KMS-11 (cell line): ENCODE measurements around the gene PRKAR2A.
"Not testable (repeated sequence)": the region's sequence is repeated elsewhere in the genome, so short reads cannot be mapped to it uniquely, and the experiment has no call there.

ENCODE experiments used
- H2AFZ ChIP-seq: fragments of 200-600 bp; sonication (generic); 2 replicates; pipeline ENCODE4 v1.6.1; 2016; ENCODE audit warnings: antibody characterized with exemption, mixed run types, low read depth
- H3K27ac ChIP-seq: fragments of 200-600 bp; sonication (generic); 2 replicates; pipeline ENCODE4 v1.6.1; 2016; ENCODE audit warnings: mild to moderate bottlenecking, mixed run types
- H3K27me3 ChIP-seq: fragments of 200-600 bp; sonication (generic); 2 replicates; pipeline ENCODE4 v1.6.1; 2017; ENCODE audit warnings: mild to moderate bottlenecking, low read depth, mixed run types, moderate library complexity; ENCODE audit not compliant: insufficient read depth
- H3K36me3 ChIP-seq: fragments of 200-600 bp; sonication (generic); 2 replicates; pipeline ENCODE4 v1.6.1; 2017; ENCODE audit warnings: mild to moderate bottlenecking, mixed run types; ENCODE audit not compliant: insufficient read depth
- H3K4me1 ChIP-seq: fragments of 200-600 bp; sonication (generic); 2 replicates; pipeline ENCODE4 v1.6.1; 2016; ENCODE audit warnings: mild to moderate bottlenecking, low read depth, mixed run types; ENCODE audit not compliant: poor library complexity, severe bottlenecking
- H3K4me2 ChIP-seq: fragments of 200-600 bp; sonication (generic); 2 replicates; pipeline ENCODE4 v1.7.0; 2016; ENCODE audit warnings: mild to moderate bottlenecking, mixed run types
- H3K4me3 ChIP-seq: fragments of 200-600 bp; sonication (generic); IDR thresholded peaks from 2 replicates; pipeline ENCODE4 v1.6.1; 2017; ENCODE audit warnings: low read depth, low read length, mixed read lengths; ENCODE audit not compliant: insufficient read depth
- H3K79me2 ChIP-seq: fragments of 200-600 bp; sonication (generic); 2 replicates; pipeline ENCODE4 v1.6.1; 2016; ENCODE audit warnings: low read depth, mixed run types; ENCODE audit not compliant: insufficient read depth
- H3K9ac ChIP-seq: fragments of 200-600 bp; sonication (generic); 2 replicates; pipeline ENCODE4 v1.6.1; 2016; ENCODE audit warnings: mild to moderate bottlenecking, mixed run types
- H4K20me1 ChIP-seq: fragments of 200-600 bp; sonication (generic); 2 replicates; pipeline ENCODE4 v1.6.1; 2016; ENCODE audit warnings: mild to moderate bottlenecking, mixed run types; ENCODE audit not compliant: insufficient read depth
- CTCF ChIP-seq: fragments of 200-600 bp; sonication (generic); conservative IDR thresholded peaks from 2 replicates; pipeline ENCODE4 v1.6.1; 2017; ENCODE audit warnings: low read depth, mild to moderate bottlenecking, antibody characterized with exemption, low read length, moderate library complexity, mixed read lengths

Gene PRKAR2A

GRCh38 chr3:48770192-48770502, 77.5 kb downstream of the PRKAR2A start:
- Histone ChIP-seq H3K4me3 (no peak overlapping the region), H4K20me1 (no peaks in the 10 kb centered on the region), H3K4me2 (no peak overlapping the region), H3K9ac (no peak overlapping the region), H3K27me3 (no peaks in the 10 kb centered on the region), H3K27ac (no peak overlapping the region), H3K79me2 (no peaks in the 10 kb centered on the region), H3K36me3 (no peaks in the 10 kb centered on the region), H3K4me1 (no peaks in the 10 kb centered on the region), H2AFZ (no peak overlapping the region)
- TF ChIP-seq CTCF = no peak

- Histone ChIP-seq H3K27ac (no peak overlapping the region), H3K4me2 (no peak overlapping the region), H3K27me3 (no peaks in the 10 kb centered on the region), H3K9ac (no peak overlapping the region), H4K20me1 (no peaks in the 10 kb centered on the region), H3K79me2 (no peaks in the 10 kb centered on the region), H3K36me3 (no peaks in the 10 kb centered on the region), H3K4me1 (no peaks in the 10 kb centered on the region), H3K4me3 (no peak overlapping the region), H2AFZ (no peak overlapping the region)
- 0 out of 2 replicates have a peak, but pooled peaks have one; percentile 12 for TF ChIP-seq CTCF
Observed at GRCh38 chr3:48765376-48765775, 82.3 kb downstream of the PRKAR2A start.

- no peak overlapping the region for H3K9ac ChIP-seq
- no peaks in the 10 kb centered on the region for H3K36me3 ChIP-seq
- H3K27me3 ChIP-seq = no peaks in the 10 kb centered on the region
- H3K27ac ChIP-seq = no peak overlapping the region
- H3K4me3 ChIP-seq = no peak overlapping the region
- no peaks in the 10 kb centered on the region for H3K4me1 ChIP-seq
- no peak for TF ChIP-seq CTCF
- H4K20me1 ChIP-seq = no peaks in the 10 kb centered on the region
- no peak overlapping the region for H2AFZ ChIP-seq
- no peak overlapping the region for H3K4me2 ChIP-seq
- no peaks in the 10 kb centered on the region for H3K79me2 ChIP-seq
Observed at GRCh38 chr3:48762816-48763215, 84.9 kb downstream of the PRKAR2A start.

- H2AFZ ChIP-seq, H3K4me3 ChIP-seq, H4K20me1 ChIP-seq, H3K36me3 ChIP-seq, H3K4me2 ChIP-seq, H3K27ac ChIP-seq, H3K9ac ChIP-seq, H3K27me3 ChIP-seq, H3K4me1 ChIP-seq, H3K79me2 ChIP-seq: not testable (repeated sequence)
Observed at GRCh38 chr3:48759991-48760540, 87.6 kb downstream of the PRKAR2A start.

- not testable (repeated sequence) for H4K20me1 ChIP-seq, H3K4me3 ChIP-seq, H3K36me3 ChIP-seq, H3K9ac ChIP-seq, H2AFZ ChIP-seq, H3K4me2 ChIP-seq, H3K4me1 ChIP-seq, H3K79me2 ChIP-seq, H3K27me3 ChIP-seq, H3K27ac ChIP-seq
Observed at GRCh38 chr3:48759531-48759930, 88.1 kb downstream of the PRKAR2A start.
